Endodermal cell (in vitro differentiated cells): ENCODE results near the gene CLSTN1. TPM values are rescaled to one million over a fixed set of nuclear protein-coding genes. Genes with fewer than 3 reads are reported as not detected.
A peak's percentile ranks its signal among the peaks of the same experiment; 100 is the strongest.
"Not testable (repeated sequence)": the region's sequence is repeated elsewhere in the genome, so short reads cannot be mapped to it uniquely, and the experiment has no call there.

Source experiments
- DNase-seq: peaks from one replicate; pipeline ENCODE4 v3.0.0-alpha.2; 2017
- H3K27ac ChIP-seq: 2 replicates; pipeline ENCODE4 v1.5.1; 2013; ENCODE audit warnings: mild to moderate bottlenecking, low read depth, low read length, moderate library complexity
- H3K27me3 ChIP-seq: 2 replicates; pipeline ENCODE4 v1.6.1; 2013; ENCODE audit warnings: mild to moderate bottlenecking, low read length, moderate library complexity; ENCODE audit not compliant: insufficient read depth, control insufficient read depth, poor library complexity, severe bottlenecking
- H3K36me3 ChIP-seq: 2 replicates; pipeline ENCODE4 v1.7.0; 2013; ENCODE audit warnings: mild to moderate bottlenecking, low read length, moderate library complexity; ENCODE audit not compliant: control insufficient read depth, insufficient read depth
- H3K4me1 ChIP-seq: one replicate; pipeline ENCODE4 v1.7.0; 2013; ENCODE audit warnings: low read length; ENCODE audit not compliant: control insufficient read depth, insufficient read depth
- H3K4me3 ChIP-seq: 2 replicates; pipeline ENCODE4 v1.5.1; 2013; ENCODE audit warnings: mild to moderate bottlenecking, low read length, moderate library complexity
- H3K9ac ChIP-seq: 2 replicates; pipeline ENCODE4 v1.6.1; 2013; ENCODE audit warnings: mild to moderate bottlenecking, low read length, moderate library complexity; ENCODE audit not compliant: poor library complexity, severe bottlenecking; ENCODE audit errors: extremely low read depth
- H3K9me3 ChIP-seq: 2 replicates; pipeline ENCODE4 v1.6.1; 2013; ENCODE audit warnings: mild to moderate bottlenecking, low read length, moderate library complexity; ENCODE audit not compliant: control insufficient read depth
- H3K27ac Mint-ChIP-seq: 2 replicates; pipeline ENCODE4 v1.8.0; 2020; ENCODE audit warnings: mixed read lengths
- H3K27me3 Mint-ChIP-seq: 2 replicates; pipeline ENCODE4 v1.8.0; 2021; ENCODE audit warnings: mild to moderate bottlenecking, mixed read lengths; ENCODE audit not compliant: insufficient read depth
- H3K36me3 Mint-ChIP-seq: 2 replicates; pipeline ENCODE4 v1.8.0; 2020; ENCODE audit warnings: low read depth, mixed read lengths
- H3K4me1 Mint-ChIP-seq: 2 replicates; pipeline ENCODE4 v1.8.0; 2020; ENCODE audit warnings: mixed read lengths
- H3K4me3 Mint-ChIP-seq: 2 replicates; pipeline ENCODE4 v1.8.0; 2020; ENCODE audit warnings: mild to moderate bottlenecking, moderate library complexity, mixed read lengths
- H3K9me3 Mint-ChIP-seq: 2 replicates; pipeline ENCODE4 v1.8.0; 2020; ENCODE audit warnings: mild to moderate bottlenecking, mixed read lengths
- CTCF ChIP-seq: fragments of 200-600 bp; sonication (generic); conservative IDR thresholded peaks from 2 replicates; pipeline ENCODE4 v1.5.0; 2021; ENCODE audit warnings: antibody characterized with exemption, mild to moderate bottlenecking
- WGBS, 2 experiments: methylation state at CpG; one replicate each; pipeline versions ENCODE4 v1.1.5 to v1.1.7; 2013; ENCODE audit warnings: missing lambda C conversion rate in 2 of 2, mixed read lengths in 1 of 2; ENCODE audit not compliant: insufficient coverage in 1 of 2, insufficient read length in 1 of 2; 5-methylcytosine and 5-hydroxymethylcytosine counted together
- total RNA-seq, 2 donors: library from RNA; stranded (reverse); fragmentation: NEBNext Ultra II Directional in 1 of 2; extraction: Animal tissue kit (Norgen Biotek cat#: 25700) in 1 of 2; gene quantifications; 2 replicates in 1 of 2; 3 replicates in 1 of 2; pipeline ENCODE4 v1.2.1, GENCODE V29; 2021

The CLSTN1 gene
- total RNA-seq, 2 donors from 2014 or later = 96.6 to 116 TPM

- H3K4me3 Mint-ChIP-seq = no peak overlapping the region
- H3K27ac ChIP-seq = no peak overlapping the region
- no peaks in the 10 kb centered on the region for H3K27me3 Mint-ChIP-seq
- no peaks in the 10 kb centered on the region for H3K36me3 ChIP-seq
- no peak overlapping the region for H3K4me3 ChIP-seq
- H3K36me3 Mint-ChIP-seq = peaks cover 18% of the 10 kb centered on the region
- DNase-seq = peak; percentile 83
- peak overlapping the region; percentile 64 for H3K27ac Mint-ChIP-seq
- no peaks in the 10 kb centered on the region for H3K27me3 ChIP-seq
- no peaks in the 10 kb centered on the region for H3K9me3 ChIP-seq
- H3K4me1 Mint-ChIP-seq = peaks cover 15% of the 10 kb centered on the region
- 39 to 49% methylated on average over 6 of the region's 6 CpGs for WGBS, 2 experiments
- no peaks in the 10 kb centered on the region for H3K4me1 ChIP-seq
- H3K9me3 Mint-ChIP-seq = no peaks in the 10 kb centered on the region
- no peak overlapping the region for H3K9ac ChIP-seq
- TF ChIP-seq CTCF = no peak
Measured at GRCh38 chr1:9714257-9714718, 109.5 kb downstream of the CLSTN1 start.

GRCh38 chr1:9712767-9713166, 111.0 kb downstream of the CLSTN1 start:
- not testable (repeated sequence) for H3K36me3 ChIP-seq, H3K9ac ChIP-seq, H3K27me3 Mint-ChIP-seq, H3K9me3 Mint-ChIP-seq, H3K9me3 ChIP-seq, H3K27ac ChIP-seq, H3K4me3 ChIP-seq, DNase-seq, H3K4me1 ChIP-seq, H3K4me3 Mint-ChIP-seq, H3K27ac Mint-ChIP-seq, H3K27me3 ChIP-seq
- peaks cover 17% of the 10 kb centered on the region for H3K36me3 Mint-ChIP-seq
- 91 to 94% methylated on average over 4 to 7 of the region's 7 CpGs for WGBS, 2 experiments
- peaks cover 12% of the 10 kb centered on the region for H3K4me1 Mint-ChIP-seq

GRCh38 chr1:9711466-9712020, 112.2 kb downstream of the CLSTN1 start:
- Mint-ChIP-seq H3K9me3 (no peaks in the 10 kb centered on the region), H3K36me3 (peaks cover 15% of the 10 kb centered on the region), H3K4me1 (peaks cover 6% of the 10 kb centered on the region), H3K27me3 (no peaks in the 10 kb centered on the region), H3K27ac (no peak overlapping the region), H3K4me3 (no peak overlapping the region)
- no peak for DNase-seq
- Histone ChIP-seq H3K9me3 (no peaks in the 10 kb centered on the region), H3K27ac (no peak overlapping the region), H3K4me3 (no peak overlapping the region), H3K36me3 (no peaks in the 10 kb centered on the region), H3K27me3 (no peaks in the 10 kb centered on the region), H3K4me1 (no peaks in the 10 kb centered on the region), H3K9ac (no peak overlapping the region)
- WGBS, 2 experiments = 80 to 95% methylated on average over 1 to 9 of the region's 9 CpGs
- TF ChIP-seq CTCF = no peak

GRCh38 chr1:9710037-9710436, 113.7 kb downstream of the CLSTN1 start:
- no peak overlapping the region for H3K4me3 Mint-ChIP-seq
- no peaks in the 10 kb centered on the region for H3K36me3 ChIP-seq
- no peak overlapping the region for H3K9ac ChIP-seq
- no peak overlapping the region for H3K27ac ChIP-seq
- H3K4me1 Mint-ChIP-seq = peaks cover 6% of the 10 kb centered on the region
- no peak overlapping the region for H3K27ac Mint-ChIP-seq
- no peaks in the 10 kb centered on the region for H3K27me3 ChIP-seq
- H3K4me3 ChIP-seq = no peak overlapping the region
- no peaks in the 10 kb centered on the region for H3K27me3 Mint-ChIP-seq
- peaks cover 15% of the 10 kb centered on the region for H3K36me3 Mint-ChIP-seq
- no peaks in the 10 kb centered on the region for H3K4me1 ChIP-seq
- WGBS, 2 experiments = 95 to 100% methylated on average over 4 to 8 of the region's 8 CpGs
- no peaks in the 10 kb centered on the region for H3K9me3 ChIP-seq
- no peak for DNase-seq
- H3K9me3 Mint-ChIP-seq = no peaks in the 10 kb centered on the region
- no peak for TF ChIP-seq CTCF
